RPMI8226 (cell line): ENCODE data around the gene CYFIP1.
A peak's percentile ranks its signal among the peaks of the same experiment; 100 is the strongest.
"Not testable (repeated sequence)": the region's sequence is repeated elsewhere in the genome, so short reads cannot be mapped to it uniquely, and the experiment has no call there.

Experiments used
- DNase-seq: peaks from one replicate; pipeline ENCODE4 v3.0.0-alpha.2; 2015

CYFIP1 gene

GRCh38 chr15:22980189-22981050 lies at the start of gene CYFIP1:
TSS of gene CYFIP1 (minus strand) at chr15:22980368. CDS start at chr15:22947285, 33,083 bp downstream.
- DNase-seq = peak; percentile 57

- no peak for DNase-seq
These were observed 46.0 kb upstream of the CYFIP1 start for GRCh38 chr15:23026218-23026617.

- no peak for DNase-seq
These were observed 42.0 kb upstream of the CYFIP1 start for GRCh38 chr15:23022156-23022555.

- no peak for DNase-seq
These were observed 34.3 kb upstream of the CYFIP1 start for GRCh38 chr15:23014394-23015000.

GRCh38 chr15:23013681-23014080 lies 33.5 kb upstream of the CYFIP1 start:
- DNase-seq = no peak

- not testable (repeated sequence) for DNase-seq
These were observed 32.4 kb upstream of the CYFIP1 start for GRCh38 chr15:23012616-23013015.

- DNase-seq = no peak
These were observed 23.6 kb upstream of the CYFIP1 start for GRCh38 chr15:23003736-23004135.

GRCh38 chr15:23002920-23003319 lies 22.8 kb upstream of the CYFIP1 start:
- no peak for DNase-seq

GRCh38 chr15:22995795-22996194 lies 15.6 kb upstream of the CYFIP1 start:
- no peak for DNase-seq

- DNase-seq = no peak
These were observed 11.8 kb upstream of the CYFIP1 start for GRCh38 chr15:22992024-22992326.

- no peak for DNase-seq
These were observed 9.7 kb upstream of the CYFIP1 start for GRCh38 chr15:22989576-22990477.

GRCh38 chr15:22988811-22989210 lies 8.6 kb upstream of the CYFIP1 start:
- DNase-seq = no peak

GRCh38 chr15:22981931-22982330 lies 1.8 kb upstream of the CYFIP1 start:
- not testable (repeated sequence) for DNase-seq

- no peak for DNase-seq
These were observed 1.1 kb upstream of the CYFIP1 start for GRCh38 chr15:22981051-22981840.

GRCh38 chr15:22979238-22980188 lies 655 bp downstream of the CYFIP1 start:
- DNase-seq = peak; percentile 71

- DNase-seq = no peak
These were observed 1.4 kb downstream of the CYFIP1 start for GRCh38 chr15:22978691-22979237.

GRCh38 chr15:22974745-22975144 lies 5.4 kb downstream of the CYFIP1 start:
- DNase-seq = no peak

GRCh38 chr15:22973987-22974386 lies 6.2 kb downstream of the CYFIP1 start:
- DNase-seq = no peak

- peak; percentile 57 for DNase-seq
These were observed 6.9 kb downstream of the CYFIP1 start for GRCh38 chr15:22973286-22973685.

- DNase-seq = no peak
These were observed 10.7 kb downstream of the CYFIP1 start for GRCh38 chr15:22969489-22969888.

- DNase-seq = no peak
These were observed 11.8 kb downstream of the CYFIP1 start for GRCh38 chr15:22968366-22968765.
